ENCODE results near the gene ARMC9.

ARMC9 gene

GRCh38 chr2:231204581-231204980 lies 6.2 kb downstream of the ARMC9 start:
- no peak for DNase-seq (ENCODE audit: low read depth in 3 of 3)

- DNase-seq (ENCODE audit: low read depth in 3 of 3) = no peak
These were observed 9.3 kb downstream of the ARMC9 start for GRCh38 chr2:231207734-231208133.

- no peak for DNase-seq (ENCODE audit: low read depth in 3 of 3)
These were observed 12.4 kb downstream of the ARMC9 start for GRCh38 chr2:231210782-231211181.

GRCh38 chr2:231211486-231211885 lies 13.1 kb downstream of the ARMC9 start:
- DNase-seq (ENCODE audit: low read depth in 3 of 3) = no peak

- DNase-seq (ENCODE audit: low read depth in 3 of 3) = no peak
These were observed 14.0 kb downstream of the ARMC9 start for GRCh38 chr2:231212329-231212845.

- DNase-seq (ENCODE audit: low read depth in 3 of 3) = no peak
These were observed 15.7 kb downstream of the ARMC9 start for GRCh38 chr2:231213931-231214642.

GRCh38 chr2:231218366-231218765 lies 19.9 kb downstream of the ARMC9 start:
- no peak for DNase-seq (ENCODE audit: low read depth in 3 of 3)

- no peak for DNase-seq (ENCODE audit: low read depth in 3 of 3)
These were observed 20.9 kb downstream of the ARMC9 start for GRCh38 chr2:231219289-231219688.

GRCh38 chr2:231221761-231222160 lies 23.3 kb downstream of the ARMC9 start:
- no peak for DNase-seq (ENCODE audit: low read depth in 3 of 3)

- no peak for DNase-seq (ENCODE audit: low read depth in 3 of 3)
These were observed 24.0 kb downstream of the ARMC9 start for GRCh38 chr2:231222318-231223000.

GRCh38 chr2:231223001-231223375 lies 24.6 kb downstream of the ARMC9 start:
- no peak for DNase-seq (ENCODE audit: low read depth in 3 of 3)

- no peak for DNase-seq (ENCODE audit: low read depth in 3 of 3)
These were observed 25.1 kb downstream of the ARMC9 start for GRCh38 chr2:231223458-231223976.

- peak in 2 of 3 experiments; percentile 8 to 12 for DNase-seq (ENCODE audit: low read depth in 3 of 3)
These were observed 29.1 kb downstream of the ARMC9 start for GRCh38 chr2:231227310-231228162.

GRCh38 chr2:231228223-231228622 lies 29.8 kb downstream of the ARMC9 start:
- DNase-seq (ENCODE audit: low read depth in 3 of 3) = no peak

- no peak for DNase-seq (ENCODE audit: low read depth in 3 of 3)
These were observed 30.6 kb downstream of the ARMC9 start for GRCh38 chr2:231228974-231229529.

- DNase-seq (ENCODE audit: low read depth in 3 of 3) = no peak
These were observed 36.8 kb downstream of the ARMC9 start for GRCh38 chr2:231235217-231235616.

GRCh38 chr2:231238689-231239088 lies 40.3 kb downstream of the ARMC9 start:
- no peak for DNase-seq (ENCODE audit: low read depth in 3 of 3)

- no peak for DNase-seq (ENCODE audit: low read depth in 3 of 3)
These were observed 41.3 kb downstream of the ARMC9 start for GRCh38 chr2:231239751-231240150.

- DNase-seq (ENCODE audit: low read depth in 3 of 3) = no peak
These were observed 43.5 kb downstream of the ARMC9 start for GRCh38 chr2:231241755-231242507.

- DNase-seq (ENCODE audit: low read depth in 3 of 3) = no peak
These were observed 45.4 kb downstream of the ARMC9 start for GRCh38 chr2:231243866-231244265.

All from stimulated activated CD4-positive, alpha-beta T cell treated with anti-CD3 and anti-CD28 coated beads, TNF-alpha, amount 100 ng/mL, for 4 hours (primary cell).